Forelimb muscle (tissue), 1 donor: Measurements from ENCODE around the gene FANCD2. TPM values are rescaled to one million over a fixed set of nuclear protein-coding genes. Genes with fewer than 3 reads are reported as not detected.
"Not testable (repeated sequence)": the region's sequence is repeated elsewhere in the genome, so short reads cannot be mapped to it uniquely, and the experiment has no call there.

Source experiments
- DNase-seq: peaks from one replicate; pipeline ENCODE4 v3.0.0-alpha.2; 2013; ENCODE audit warnings: low read depth
- polyA plus RNA-seq: library from polyadenylated mRNA; unstranded; fragments of 120-200 nt; gene quantifications from one replicate; pipeline ENCODE4 v1.2.1, GENCODE V29; 2013; ENCODE audit not compliant: insufficient read length

FANCD2 gene
- polyA plus RNA-seq, 1 donor, result 6.9 TPM

- peak; percentile 76 for DNase-seq
Measured at GRCh38 chr3:10015461-10015904, 10.8 kb upstream of the FANCD2 start.

GRCh38 chr3:10017636-10018292 lies 8.5 kb upstream of the FANCD2 start:
- DNase-seq, result no peak

- not testable (repeated sequence) for DNase-seq
Measured at GRCh38 chr3:10018806-10019205, 7.4 kb upstream of the FANCD2 start.

- DNase-seq, result no peak
Measured at GRCh38 chr3:10019326-10019725, 6.9 kb upstream of the FANCD2 start.

- no peak for DNase-seq
Measured at GRCh38 chr3:10021856-10022775, 4.1 kb upstream of the FANCD2 start.

GRCh38 chr3:10023587-10024310 lies 2.5 kb upstream of the FANCD2 start:
- DNase-seq, result no peak

- no peak for DNase-seq
Measured at GRCh38 chr3:10025205-10026083, 793 bp upstream of the FANCD2 start.

- no peak for DNase-seq
Measured at GRCh38 chr3:10041034-10041433, 14.8 kb downstream of the FANCD2 start.

GRCh38 chr3:10047876-10048275 lies 21.6 kb downstream of the FANCD2 start:
- no peak for DNase-seq

- not testable (repeated sequence) for DNase-seq
Measured at GRCh38 chr3:10053054-10053453, 26.8 kb downstream of the FANCD2 start.

GRCh38 chr3:10055097-10055496 lies 28.9 kb downstream of the FANCD2 start:
- DNase-seq, result no peak

- not testable (repeated sequence) for DNase-seq
Measured at GRCh38 chr3:10070077-10070476, 43.8 kb downstream of the FANCD2 start.

GRCh38 chr3:10074666-10075065 lies 48.4 kb downstream of the FANCD2 start:
- no peak for DNase-seq

GRCh38 chr3:10081871-10082270 lies 55.6 kb downstream of the FANCD2 start:
- no peak for DNase-seq

GRCh38 chr3:10085738-10086137 lies 59.5 kb downstream of the FANCD2 start:
- no peak for DNase-seq

- DNase-seq, result no peak
Measured at GRCh38 chr3:10088256-10088655, 62.0 kb downstream of the FANCD2 start.

- DNase-seq, result no peak
Measured at GRCh38 chr3:10090179-10090578, 63.9 kb downstream of the FANCD2 start.

GRCh38 chr3:10090774-10091173 lies 64.5 kb downstream of the FANCD2 start:
- DNase-seq, result not testable (repeated sequence)

GRCh38 chr3:10091387-10091786 lies 65.2 kb downstream of the FANCD2 start:
- not testable (repeated sequence) for DNase-seq

GRCh38 chr3:10093678-10094077 lies 67.4 kb downstream of the FANCD2 start:
- no peak for DNase-seq

GRCh38 chr3:10099041-10099440 lies 72.8 kb downstream of the FANCD2 start:
- DNase-seq, result no peak
